ENCODE data around the gene ZNF578.
A peak's percentile ranks its signal among the peaks of the same experiment; 100 is the strongest.

The ZNF578 gene

GRCh38 chr19:52522551-52522950 is 69.2 kb downstream of the ZNF578 start:
- H3K27ac ChIP-seq (replicated peaks; ENCODE audit: low read length), result no peak overlapping the region
- H2BK5ac ChIP-seq (ENCODE audit: low read length), result no peak overlapping the region
- no peak overlapping the region for H2BK120ac ChIP-seq (ENCODE audit: low read depth, low read length)
- no peak overlapping the region for H3K4me3 ChIP-seq (ENCODE audit: low read length in 2 of 2)
- WGBS, 2 donors (ENCODE audit: extremely low coverage in 2 of 2, insufficient read length in 2 of 2, insufficient replicate concordance in 1 of 2), result no CpG with 5 or more reads among the region's 14 CpGs
- no peak overlapping the region for H3K14ac ChIP-seq (ENCODE audit: low read length)
- no peak overlapping the region for H4K91ac ChIP-seq (ENCODE audit: low read depth, low read length, poor library complexity)
- no peak overlapping the region for H2BK15ac ChIP-seq (ENCODE audit: low read length)
- no peak overlapping the region for H3K9ac ChIP-seq (ENCODE audit: low read depth, low read length, poor library complexity)
- H3K79me1 ChIP-seq (ENCODE audit: low read depth, low read length), result no peaks in the 10 kb centered on the region
- H3K36me3 ChIP-seq (replicated peaks in 1 of 2; ENCODE audit: control insufficient read depth in 2 of 2, insufficient read depth in 2 of 2, low read length in 2 of 2), result no peaks in the 10 kb centered on the region
- DNase-seq (ENCODE audit: low spot score), result no peak
- no peak overlapping the region for H2AK5ac ChIP-seq (ENCODE audit: low read depth, low read length)
- no peak overlapping the region for H3K23ac ChIP-seq (ENCODE audit: low read depth, low read length, poor library complexity)
- H3K9me3 ChIP-seq (replicated peaks in 1 of 2; ENCODE audit: control insufficient read depth in 2 of 2, insufficient read depth in 1 of 2, low read depth in 1 of 2, low read length in 2 of 2), result peaks cover 0 to 6% of the 10 kb centered on the region in 2 donors
- H3K27me3 ChIP-seq (ENCODE audit: control insufficient read depth in 3 of 3, insufficient read depth in 3 of 3, low read depth in 1 of 3, low read length in 3 of 3), result no peaks in the 10 kb centered on the region
- H3K4me2 ChIP-seq (ENCODE audit: insufficient read depth, low read length, poor library complexity, severe bottlenecking), result no peak overlapping the region
- H3K4ac ChIP-seq (ENCODE audit: low read length), result no peak overlapping the region
- no peak overlapping the region for H3K18ac ChIP-seq (ENCODE audit: low read length)
- H2BK12ac ChIP-seq (ENCODE audit: low read length), result no peak overlapping the region
- H3K4me1 ChIP-seq (ENCODE audit: control insufficient read depth in 2 of 2, insufficient read depth in 1 of 2, low read depth in 1 of 2, low read length in 2 of 2), result peaks cover 0 to 12% of the 10 kb centered on the region in 2 donors
- H4K8ac ChIP-seq (ENCODE audit: low read depth, low read length), result no peak overlapping the region
- H2AFZ ChIP-seq (ENCODE audit: low read length), result no peak overlapping the region

DNA sequence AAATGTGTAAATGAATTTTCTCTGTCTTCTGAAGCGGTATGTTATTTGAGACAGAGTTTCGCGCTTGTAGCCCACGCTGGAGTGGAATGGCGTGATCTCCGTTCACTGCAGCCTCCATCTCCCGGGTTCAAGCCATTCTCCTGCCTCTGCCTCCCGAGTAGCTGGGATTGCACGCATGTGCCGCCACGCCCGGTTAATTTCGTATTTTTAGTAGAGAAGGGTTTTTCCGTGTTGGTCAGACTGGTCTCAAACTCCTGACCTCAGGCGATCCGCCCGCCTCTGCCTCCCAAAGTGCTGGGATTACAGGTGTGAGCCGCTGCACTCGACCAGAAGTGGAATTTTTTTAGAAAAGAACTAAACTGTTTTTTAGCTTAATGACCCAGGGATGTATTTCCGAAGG is 70.7 kb downstream of the ZNF578 start:
- H2BK120ac ChIP-seq (ENCODE audit: low read depth, low read length), result no peak overlapping the region
- H3K4me2 ChIP-seq (ENCODE audit: insufficient read depth, low read length, poor library complexity, severe bottlenecking), result no peak overlapping the region
- H3K14ac ChIP-seq (ENCODE audit: low read length), result no peak overlapping the region
- H3K23ac ChIP-seq (ENCODE audit: low read depth, low read length, poor library complexity), result no peak overlapping the region
- H2BK5ac ChIP-seq (ENCODE audit: low read length), result no peak overlapping the region
- no peak overlapping the region for H3K4me3 ChIP-seq (ENCODE audit: low read length in 2 of 2)
- H2BK12ac ChIP-seq (ENCODE audit: low read length), result no peak overlapping the region
- H4K91ac ChIP-seq (ENCODE audit: low read depth, low read length, poor library complexity), result no peak overlapping the region
- no peak overlapping the region for H3K4ac ChIP-seq (ENCODE audit: low read length)
- peaks cover 0 to 10% of the 10 kb centered on the region in 2 donors for H3K4me1 ChIP-seq (ENCODE audit: control insufficient read depth in 2 of 2, insufficient read depth in 1 of 2, low read depth in 1 of 2, low read length in 2 of 2)
- WGBS, 2 donors (ENCODE audit: extremely low coverage in 2 of 2, insufficient read length in 2 of 2, insufficient replicate concordance in 1 of 2), result no CpG with 5 or more reads among the region's 20 CpGs
- no peaks in the 10 kb centered on the region for H3K79me1 ChIP-seq (ENCODE audit: low read depth, low read length)
- no peak for DNase-seq (ENCODE audit: low spot score)
- peaks cover 0 to 2% of the 10 kb centered on the region in 2 donors for H3K36me3 ChIP-seq (replicated peaks in 1 of 2; ENCODE audit: control insufficient read depth in 2 of 2, insufficient read depth in 2 of 2, low read length in 2 of 2)
- H3K9me3 ChIP-seq (replicated peaks in 1 of 2; ENCODE audit: control insufficient read depth in 2 of 2, insufficient read depth in 1 of 2, low read depth in 1 of 2, low read length in 2 of 2), result peaks cover 0 to 6% of the 10 kb centered on the region in 2 donors
- no peak overlapping the region for H4K8ac ChIP-seq (ENCODE audit: low read depth, low read length)
- no peak overlapping the region for H3K9ac ChIP-seq (ENCODE audit: low read depth, low read length, poor library complexity)
- no peak overlapping the region for H3K27ac ChIP-seq (replicated peaks; ENCODE audit: low read length)
- H2AFZ ChIP-seq (ENCODE audit: low read length), result no peak overlapping the region
- no peak overlapping the region for H3K18ac ChIP-seq (ENCODE audit: low read length)
- no peaks in the 10 kb centered on the region for H3K27me3 ChIP-seq (ENCODE audit: control insufficient read depth in 3 of 3, insufficient read depth in 3 of 3, low read depth in 1 of 3, low read length in 3 of 3)
- H2AK5ac ChIP-seq (ENCODE audit: low read depth, low read length), result no peak overlapping the region
- H2BK15ac ChIP-seq (ENCODE audit: low read length), result no peak overlapping the region

- Histone ChIP-seq H2BK5ac (ENCODE audit: low read length) (no peak within 1 kb of the TSS), H4K8ac (ENCODE audit: low read depth, low read length) (peak within 1 kb of the TSS; percentile 66), H3K4ac (ENCODE audit: low read length) (no peak within 1 kb of the TSS), H3K4me3 (ENCODE audit: low read length in 2 of 2) (peak within 1 kb of the TSS; percentile 77 to 91), H3K79me1 (ENCODE audit: low read depth, low read length) (peaks cover 1% of the 10 kb centered on the region), H4K91ac (ENCODE audit: low read depth, low read length, poor library complexity) (no peak within 1 kb of the TSS), H3K4me2 (ENCODE audit: insufficient read depth, low read length, poor library complexity, severe bottlenecking) (peak within 1 kb of the TSS; percentile 95), H3K36me3 (replicated peaks in 1 of 2; ENCODE audit: control insufficient read depth in 2 of 2, insufficient read depth in 2 of 2, low read length in 2 of 2) (peaks cover 0 to 4% of the 10 kb centered on the region in 2 donors), H3K27ac (replicated peaks; ENCODE audit: low read length) (peak within 1 kb of the TSS; percentile 75), H3K27me3 (ENCODE audit: control insufficient read depth in 3 of 3, insufficient read depth in 3 of 3, low read depth in 1 of 3, low read length in 3 of 3) (no peaks in the 10 kb centered on the region), H3K4me1 (ENCODE audit: control insufficient read depth in 2 of 2, insufficient read depth in 1 of 2, low read depth in 1 of 2, low read length in 2 of 2) (peaks cover 0 to 3% of the 10 kb centered on the region in 2 donors), H3K18ac (ENCODE audit: low read length) (peak within 1 kb of the TSS; percentile 87), H3K9me3 (replicated peaks in 1 of 2; ENCODE audit: control insufficient read depth in 2 of 2, insufficient read depth in 1 of 2, low read depth in 1 of 2, low read length in 2 of 2) (peaks cover 0 to 2% of the 10 kb centered on the region in 2 donors), H3K23ac (ENCODE audit: low read depth, low read length, poor library complexity) (peak within 1 kb of the TSS; percentile 92), H3K14ac (ENCODE audit: low read length) (no peak within 1 kb of the TSS), H2BK15ac (ENCODE audit: low read length) (no peak within 1 kb of the TSS), H3K9ac (ENCODE audit: low read depth, low read length, poor library complexity) (peak within 1 kb of the TSS; percentile 93), H2BK120ac (ENCODE audit: low read depth, low read length) (no peak within 1 kb of the TSS), H2AFZ (ENCODE audit: low read length) (peak within 1 kb of the TSS; percentile 96), H2AK5ac (ENCODE audit: low read depth, low read length) (peak within 1 kb of the TSS; percentile 54), H2BK12ac (ENCODE audit: low read length) (no peak within 1 kb of the TSS)
- no CpG with 5 or more reads among the region's 54 CpGs for WGBS, 2 donors (ENCODE audit: extremely low coverage in 2 of 2, insufficient read length in 2 of 2, insufficient replicate concordance in 1 of 2)
- DNase-seq (ENCODE audit: low spot score), result peak; percentile 89
Observed at GRCh38 chr19:52527134-52527955, 74.0 kb downstream of the ZNF578 start, which contains the start of gene ZNF808. TSS of gene ZNF808 (plus strand) at chr19:52527668. CDS start at chr19:52543285, 15,617 bp downstream.

GRCh38 chr19:52527956-52528351 is 74.6 kb downstream of the ZNF578 start:
- H3K9ac ChIP-seq (ENCODE audit: low read depth, low read length, poor library complexity), result peak overlapping the region; percentile 93
- no peak overlapping the region for H2BK12ac ChIP-seq (ENCODE audit: low read length)
- H3K18ac ChIP-seq (ENCODE audit: low read length), result peak overlapping the region; percentile 67
- H2AK5ac ChIP-seq (ENCODE audit: low read depth, low read length), result peak overlapping the region; percentile 54
- no CpG with 5 or more reads among the region's 25 CpGs for WGBS, 2 donors (ENCODE audit: extremely low coverage in 2 of 2, insufficient read length in 2 of 2, insufficient replicate concordance in 1 of 2)
- peak overlapping the region; percentile 77 to 91 for H3K4me3 ChIP-seq (ENCODE audit: low read length in 2 of 2)
- no peak overlapping the region for H2BK5ac ChIP-seq (ENCODE audit: low read length)
- peak overlapping the region; percentile 82 for H2AFZ ChIP-seq (ENCODE audit: low read length)
- H3K4me2 ChIP-seq (ENCODE audit: insufficient read depth, low read length, poor library complexity, severe bottlenecking), result peak overlapping the region; percentile 95
- no peak overlapping the region for H3K14ac ChIP-seq (ENCODE audit: low read length)
- no peaks in the 10 kb centered on the region for H3K27me3 ChIP-seq (ENCODE audit: control insufficient read depth in 3 of 3, insufficient read depth in 3 of 3, low read depth in 1 of 3, low read length in 3 of 3)
- no peak overlapping the region for H2BK15ac ChIP-seq (ENCODE audit: low read length)
- peaks cover 0 to 10% of the 10 kb centered on the region in 2 donors for H3K36me3 ChIP-seq (replicated peaks in 1 of 2; ENCODE audit: control insufficient read depth in 2 of 2, insufficient read depth in 2 of 2, low read length in 2 of 2)
- H3K9me3 ChIP-seq (replicated peaks in 1 of 2; ENCODE audit: control insufficient read depth in 2 of 2, insufficient read depth in 1 of 2, low read depth in 1 of 2, low read length in 2 of 2), result peaks cover 0 to 7% of the 10 kb centered on the region in 2 donors
- H3K4me1 ChIP-seq (ENCODE audit: control insufficient read depth in 2 of 2, insufficient read depth in 1 of 2, low read depth in 1 of 2, low read length in 2 of 2), result peaks cover 0 to 3% of the 10 kb centered on the region in 2 donors
- H3K27ac ChIP-seq (replicated peaks; ENCODE audit: low read length), result no peak overlapping the region
- H3K23ac ChIP-seq (ENCODE audit: low read depth, low read length, poor library complexity), result peak overlapping the region; percentile 92
- no peak overlapping the region for H2BK120ac ChIP-seq (ENCODE audit: low read depth, low read length)
- H3K4ac ChIP-seq (ENCODE audit: low read length), result no peak overlapping the region
- H4K8ac ChIP-seq (ENCODE audit: low read depth, low read length), result peak overlapping the region; percentile 66
- no peak for DNase-seq (ENCODE audit: low spot score)
- H3K79me1 ChIP-seq (ENCODE audit: low read depth, low read length), result peaks cover 1% of the 10 kb centered on the region
- no peak overlapping the region for H4K91ac ChIP-seq (ENCODE audit: low read depth, low read length, poor library complexity)

Data from neuronal stem cell (in vitro differentiated cells).